Pancreas (tissue), 10 donors: ENCODE results near the gene APOA1. TPM values are rescaled to one million over a fixed set of nuclear protein-coding genes. Genes with fewer than 3 reads are reported as not detected.

Experiments used
- ATAC-seq, 4 donors: fragments of 200-7000 bp; cut with Tn5 transposase; one replicate each; pipeline versions ENCODE4 v1.8.0 to v1.9.1; 2020; ENCODE audit warnings: mild to moderate bottlenecking in 4 of 4, moderate library complexity in 4 of 4
- DNase-seq, 6 donors: peaks; one replicate each; pipeline ENCODE4 v3.0.0-alpha.2; 2020
- FAIRE-seq: peaks from 2 replicates; lab custom pipeline; 2012; peaks lifted over from hg19 to GRCh38; lab: Jason Lieb, UNC
- H3K27ac ChIP-seq, 4 donors: fragments of 200-600 bp; sonication (generic); 1 replicate in 3 of 4; 2 replicates in 1 of 4; pipeline versions ENCODE4 v1.5.0 to v1.8.0; 2020
- H3K27me3 ChIP-seq, 4 donors: fragments of 200-600 bp; one replicate each; pipeline ENCODE4 v1.8.0; 2021
- H3K36me3 ChIP-seq, 3 donors: fragments of 200-600 bp; sonication (generic) in 1 of 3; one replicate each; pipeline versions ENCODE4 v1.5.0 to v1.8.0; 2020 to 2021
- H3K4me1 ChIP-seq, 3 donors: fragments of 200-600 bp; one replicate each; pipeline ENCODE4 v1.8.0; 2021
- H3K4me3 ChIP-seq, 4 donors: fragments of 200-600 bp; sonication (generic) in 2 of 4; one replicate each; pipeline versions ENCODE4 v1.5.0 to v1.8.0; 2020 to 2021
- H3K9me3 ChIP-seq, 4 donors: fragments of 200-600 bp; one replicate each; pipeline ENCODE4 v1.8.0; 2021
- WGBS, 2 donors: extraction: QIAGEN DNeasy Blood & Tissue Kit; methylation state at CpG; one replicate each; pipeline ENCODE4 v1.1.7; 2013; 5-methylcytosine and 5-hydroxymethylcytosine counted together
- intact Hi-C, 3 donors: fragments of 100-400 bp; cut with DNase I; formaldehyde crosslinking; loops; one replicate each; pipeline versions ENCODE4 v1.11.1 to v1.14.2; 2022
- polyA plus RNA-seq, 2 donors: library from polyadenylated mRNA; stranded (reverse); fragments of 200-250 nt; gene quantifications; one replicate each; pipeline ENCODE4 v1.2.3, GENCODE V29; 2013
- total RNA-seq, 6 donors: library from RNA; stranded (reverse); fragmentation: NEBNext Ultra II Directional in 4 of 6; extraction: Animal tissue kit (Norgen Biotek cat#: 25700) in 4 of 6; gene quantifications; one replicate each; pipeline versions ENCODE4 v1.2.1 to v1.2.4, GENCODE V29; 2021 to 2023
- TF ChIP-seq, protein P1 (sequence below), 4 donors: fragments of 200-600 bp; sonication (generic) in 3 of 4; IDR thresholded peaks; one replicate each; pipeline versions ENCODE4 v1.5.0 to v1.8.0; 2021; ENCODE audit warnings: antibody characterized with exemption in 4 of 4
- donor health status: healthy with polysubstance abuse.
- donor health status: DM: no; HTN: no; CAD: no; lungs with moderate emphysema.
- donor health status: DM: no; HTN: no; CAD: no.
- donor health status: control.
- donor health status: control.
- donor health status: Bipolar disorder and iron deficiency.
- donor health status: DM: yes; HTN: yes; CAD: no.
- donor health status: DM: no; HTN: no; CAD: no.
- donor health status: DM: no; HTN: no; CAD: no.
- donor health status: DM: yes; HTN: yes; CAD: no.

Gene APOA1
- total RNA-seq (1 to 10 TPM in 1 of 6 donors, under 1 TPM in 2, not detected in 3; 0.16 to 5.2 (median 0.22) TPM), polyA plus RNA-seq (1 to 10 TPM; 1.0 to 3.5 TPM)

DNA sequence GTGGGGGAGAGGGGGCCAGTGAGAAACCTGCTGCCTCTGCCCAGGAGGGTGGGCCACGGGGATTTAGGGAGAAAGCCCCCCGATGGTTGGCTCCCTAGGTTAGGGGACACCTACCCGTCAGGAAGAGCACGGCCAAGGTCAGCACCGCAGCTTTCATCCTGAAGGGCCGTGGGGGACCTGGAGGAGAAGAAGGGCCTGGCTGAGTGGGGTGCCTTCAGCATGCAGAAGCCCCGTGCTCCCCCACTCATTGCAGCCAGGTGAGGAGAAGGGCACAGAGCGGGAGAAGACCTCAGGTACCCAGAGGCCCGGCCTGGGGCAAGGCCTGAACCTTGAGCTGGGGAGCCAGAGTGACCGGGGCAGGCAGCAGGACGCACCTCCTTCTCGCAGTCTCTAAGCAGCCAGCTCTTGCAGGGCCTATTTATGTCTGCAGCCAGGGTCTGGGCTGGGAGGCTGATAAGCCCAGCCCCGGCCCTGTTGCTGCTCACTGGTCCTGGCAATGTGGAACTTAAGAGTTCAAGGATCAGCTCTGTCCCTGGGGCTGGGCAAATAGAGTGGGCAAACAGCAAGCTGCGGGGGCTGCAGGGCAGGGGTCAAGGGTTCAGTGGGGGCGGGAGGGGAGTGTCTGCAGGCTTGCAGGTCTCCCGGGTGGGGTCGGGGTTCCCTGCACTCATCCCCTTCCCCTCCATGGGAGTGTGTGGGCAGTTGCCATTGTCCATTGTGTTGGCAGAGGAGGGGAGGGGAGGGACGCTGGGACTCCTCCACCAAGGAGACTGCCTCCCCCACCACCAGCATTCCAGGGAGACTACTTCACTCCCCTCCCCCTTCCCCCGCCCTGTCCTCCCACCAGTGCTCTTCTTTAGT is at the start of gene APOA1:
TSS of gene APOA1 (minus strand) at position 392 of the 861 bp plus-strand sequence. CDS start at position 157, 235 bp downstream.
- no peak for FAIRE-seq
- TF ChIP-seq, protein P1, sequence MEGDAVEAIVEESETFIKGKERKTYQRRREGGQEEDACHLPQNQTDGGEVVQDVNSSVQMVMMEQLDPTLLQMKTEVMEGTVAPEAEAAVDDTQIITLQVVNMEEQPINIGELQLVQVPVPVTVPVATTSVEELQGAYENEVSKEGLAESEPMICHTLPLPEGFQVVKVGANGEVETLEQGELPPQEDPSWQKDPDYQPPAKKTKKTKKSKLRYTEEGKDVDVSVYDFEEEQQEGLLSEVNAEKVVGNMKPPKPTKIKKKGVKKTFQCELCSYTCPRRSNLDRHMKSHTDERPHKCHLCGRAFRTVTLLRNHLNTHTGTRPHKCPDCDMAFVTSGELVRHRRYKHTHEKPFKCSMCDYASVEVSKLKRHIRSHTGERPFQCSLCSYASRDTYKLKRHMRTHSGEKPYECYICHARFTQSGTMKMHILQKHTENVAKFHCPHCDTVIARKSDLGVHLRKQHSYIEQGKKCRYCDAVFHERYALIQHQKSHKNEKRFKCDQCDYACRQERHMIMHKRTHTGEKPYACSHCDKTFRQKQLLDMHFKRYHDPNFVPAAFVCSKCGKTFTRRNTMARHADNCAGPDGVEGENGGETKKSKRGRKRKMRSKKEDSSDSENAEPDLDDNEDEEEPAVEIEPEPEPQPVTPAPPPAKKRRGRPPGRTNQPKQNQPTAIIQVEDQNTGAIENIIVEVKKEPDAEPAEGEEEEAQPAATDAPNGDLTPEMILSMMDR (IDR thresholded peaks at IDR 0.05) = no peak
- no peak for ATAC-seq
- WGBS, 2 donors = 77 to 78% methylated on average over 18 to 19 of the region's 19 CpGs
- Histone ChIP-seq H3K4me1 (peaks cover 0 to 10% (median 0%) of the 10 kb centered on the region in 3 donors), H3K9me3 (no peaks in the 10 kb centered on the region), H3K27me3 (no peaks in the 10 kb centered on the region), H3K27ac (no peak within 1 kb of the TSS), H3K4me3 (no peak within 1 kb of the TSS), H3K36me3 (no peaks in the 10 kb centered on the region)
- intact Hi-C loops = loop anchor here in 1 of 3 donors (2.0 kb wide), 1 partner anchor 49 kb away; the partner anchor contains the start of gene ZPR1
- peak in 1 of 6 donors; percentile 69 for DNase-seq

DNA sequence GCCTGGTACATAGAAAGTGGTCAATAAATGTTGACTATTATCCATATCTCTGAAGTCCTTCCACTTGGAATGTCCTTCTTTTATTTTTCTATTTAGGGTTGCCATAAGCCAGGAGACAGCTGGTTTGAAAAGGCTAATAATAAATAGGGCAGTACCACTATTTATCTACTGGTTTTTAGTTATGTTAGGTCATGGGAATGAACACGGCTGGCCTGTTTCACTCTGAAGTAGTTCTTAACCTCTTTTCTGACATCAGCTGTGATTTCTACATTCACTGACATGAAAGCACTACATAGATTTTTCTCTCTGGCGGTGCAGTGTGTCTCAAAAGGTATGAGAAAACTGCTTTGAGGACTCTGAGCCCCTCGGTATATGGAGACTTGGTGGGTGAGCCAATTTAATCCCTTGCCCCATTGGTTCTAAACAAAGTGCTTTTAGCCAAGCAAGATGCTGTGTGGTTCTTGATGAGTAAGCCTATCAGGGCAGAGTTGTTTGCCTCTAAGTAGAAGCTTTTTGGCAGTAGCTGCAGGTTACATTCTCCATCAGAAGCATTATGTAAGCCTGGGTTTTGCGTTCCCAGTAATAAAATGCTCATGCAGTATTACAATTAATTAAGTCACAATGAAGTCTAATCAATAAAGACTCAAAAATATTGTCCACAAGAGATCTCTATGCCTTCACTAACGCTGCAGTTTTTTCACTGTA is 48.7 kb upstream of the APOA1 start:
- Histone ChIP-seq H3K36me3 (no peaks in the 10 kb centered on the region), H3K4me1 (peaks cover 13 to 27% (median 14%) of the 10 kb centered on the region in 3 donors), H3K27me3 (no peaks in the 10 kb centered on the region), H3K27ac (peak overlapping the region; percentile 1 to 49 (median 36)), H3K9me3 (no peaks in the 10 kb centered on the region), H3K4me3 (no peak overlapping the region)
- TF ChIP-seq, protein P1 (IDR thresholded peaks at IDR 0.05) = no peak
- ATAC-seq = peak; percentile 70 to 78 (median 76)
- DNase-seq = peak in 1 of 6 donors; percentile 21
- intact Hi-C loops = no loop called here
- 25 to 26% methylated on average over 5 of the region's 5 CpGs for whole genome bisulfite sequencing, 2 donors
- no peak for FAIRE-seq

DNA sequence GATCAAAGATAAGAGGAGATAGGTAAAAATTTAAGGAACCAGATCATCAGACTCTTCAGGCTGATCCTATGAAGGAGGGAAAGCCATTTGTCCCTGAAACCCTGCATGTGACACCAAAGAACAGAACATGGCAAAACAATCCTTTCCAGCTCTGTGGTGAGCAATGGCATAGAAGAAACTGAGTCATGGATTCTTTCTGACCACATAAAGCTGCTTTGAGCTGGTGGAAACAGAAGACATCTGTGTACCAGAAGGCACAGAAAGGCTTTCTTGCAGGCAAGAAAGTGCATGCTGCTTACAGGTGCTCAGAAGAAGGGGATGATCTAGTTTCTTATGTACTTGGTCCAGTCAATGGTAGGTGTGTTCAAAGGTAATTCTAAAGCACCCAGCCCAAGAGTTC is 45.0 kb upstream of the APOA1 start:
- Histone ChIP-seq H3K27ac (no peak overlapping the region), H3K27me3 (no peaks in the 10 kb centered on the region), H3K4me3 (no peak overlapping the region), H3K9me3 (no peaks in the 10 kb centered on the region), H3K4me1 (peaks cover 0 to 14% (median 11%) of the 10 kb centered on the region in 3 donors), H3K36me3 (no peaks in the 10 kb centered on the region)
- no peak for DNase-seq
- no peak for FAIRE-seq
- no peak for ATAC-seq
- intact Hi-C loops = loop anchor here in 1 of 3 donors (5.0 kb wide), 1 partner anchor 225 kb away; no protein-coding TSS in a partner anchor
- TF ChIP-seq, protein P1 (IDR thresholded peaks at IDR 0.05) = no peak

DNA sequence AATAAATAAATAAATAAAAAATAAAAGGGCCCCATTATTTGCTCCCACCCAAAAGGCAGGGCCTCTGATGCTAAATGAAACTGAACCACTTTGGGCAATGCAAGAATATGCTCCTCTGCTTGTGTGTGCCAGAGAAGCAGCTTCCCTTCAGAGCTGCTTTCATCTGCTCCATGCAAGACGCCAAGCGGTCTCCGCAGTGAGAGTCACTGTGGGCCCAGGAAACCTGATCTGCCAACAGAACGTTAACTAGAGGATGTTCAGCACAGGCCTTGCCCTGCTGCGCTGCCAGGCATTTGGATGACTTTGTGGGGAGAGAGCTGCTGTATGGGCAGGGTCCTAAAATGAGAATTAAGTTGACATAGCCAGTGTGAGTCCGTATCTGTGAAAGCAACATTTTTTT is 43.7 kb upstream of the APOA1 start:
- TF ChIP-seq, protein P1 (IDR thresholded peaks at IDR 0.05) = no peak
- no peak overlapping the region for H3K4me3 ChIP-seq
- DNase-seq (no peak), FAIRE-seq (no peak), ATAC-seq (no peak)
- H3K36me3 ChIP-seq = no peaks in the 10 kb centered on the region
- 87 to 89% methylated on average over 6 of the region's 6 CpGs for WGBS, 2 donors
- H3K9me3 ChIP-seq = no peaks in the 10 kb centered on the region
- peaks cover 0 to 8% (median 5%) of the 10 kb centered on the region in 3 donors for H3K4me1 ChIP-seq
- intact Hi-C loops = loop anchor here in 1 of 3 donors (5.0 kb wide), 1 partner anchor 226 kb away; no protein-coding TSS in a partner anchor
- H3K27me3 ChIP-seq = no peaks in the 10 kb centered on the region
- H3K27ac ChIP-seq = no peak overlapping the region
